ENCODE results near the gene SMG6.
"Not testable (repeated sequence)": the region's sequence is repeated elsewhere in the genome, so short reads cannot be mapped to it uniquely, and the experiment has no call there.

SMG6 gene

GRCh38 chr17:2264067-2264860 lies 39.3 kb downstream of the SMG6 start:
- no peak for FAIRE-seq

GRCh38 chr17:2263183-2264066 lies 40.2 kb downstream of the SMG6 start:
- DNase-seq (ENCODE audit: insufficient read length, low spot score) = no peak

More at GRCh38 chr17:2264067-2264860, 39.3 kb downstream of the SMG6 start:
- DNase-seq (ENCODE audit: insufficient read length, low spot score) = no peak

GRCh38 chr17:2262135-2262587 lies 41.4 kb downstream of the SMG6 start:
- peak; percentile 59 for FAIRE-seq

More at GRCh38 chr17:2263183-2264066, 40.2 kb downstream of the SMG6 start:
- FAIRE-seq = no peak

GRCh38 chr17:2259769-2260536 lies 43.6 kb downstream of the SMG6 start:
- DNase-seq (ENCODE audit: insufficient read length, low spot score) (no peak), FAIRE-seq (no peak)

More at GRCh38 chr17:2262135-2262587, 41.4 kb downstream of the SMG6 start:
- DNase-seq (ENCODE audit: insufficient read length, low spot score) = no peak

GRCh38 chr17:2258830-2259229 lies 44.8 kb downstream of the SMG6 start:
- FAIRE-seq = not testable (repeated sequence)

GRCh38 chr17:2253768-2254406 lies 49.7 kb downstream of the SMG6 start:
- FAIRE-seq (no peak), DNase-seq (ENCODE audit: insufficient read length, low spot score) (no peak)

More at GRCh38 chr17:2258830-2259229, 44.8 kb downstream of the SMG6 start:
- DNase-seq (ENCODE audit: insufficient read length, low spot score) = not testable (repeated sequence)

GRCh38 chr17:2253362-2253761 lies 50.2 kb downstream of the SMG6 start:
- DNase-seq (ENCODE audit: insufficient read length, low spot score) = no peak
- no peak for FAIRE-seq

GRCh38 chr17:2251098-2251497 lies 52.5 kb downstream of the SMG6 start:
- no peak for DNase-seq (ENCODE audit: insufficient read length, low spot score)

GRCh38 chr17:2250140-2251095 lies 53.2 kb downstream of the SMG6 start:
- FAIRE-seq (no peak), DNase-seq (ENCODE audit: insufficient read length, low spot score) (no peak)

More at GRCh38 chr17:2251098-2251497, 52.5 kb downstream of the SMG6 start:
- no peak for FAIRE-seq

GRCh38 chr17:2247005-2247404 lies 56.6 kb downstream of the SMG6 start:
- FAIRE-seq (no peak), DNase-seq (ENCODE audit: insufficient read length, low spot score) (no peak)

- FAIRE-seq (peak; percentile 98), DNase-seq (ENCODE audit: insufficient read length, low spot score) (peak; percentile 93)
Observed at GRCh38 chr17:2244545-2245525, 58.8 kb downstream of the SMG6 start.

- FAIRE-seq (no peak), DNase-seq (ENCODE audit: insufficient read length, low spot score) (no peak)
Observed at GRCh38 chr17:2243953-2244352, 59.6 kb downstream of the SMG6 start.

- FAIRE-seq = no peak
- no peak for DNase-seq (ENCODE audit: insufficient read length, low spot score)
Observed at GRCh38 chr17:2241823-2242222, 61.8 kb downstream of the SMG6 start.

- no peak for DNase-seq (ENCODE audit: insufficient read length, low spot score)
- peak; percentile 9 for FAIRE-seq
Observed at GRCh38 chr17:2240541-2240940, 63.0 kb downstream of the SMG6 start.

- FAIRE-seq = peak; percentile 42
Observed at GRCh38 chr17:2239882-2240430, 63.6 kb downstream of the SMG6 start.

GRCh38 chr17:2239170-2239551 lies 64.4 kb downstream of the SMG6 start:
- FAIRE-seq (no peak), DNase-seq (ENCODE audit: insufficient read length, low spot score) (no peak)

More at GRCh38 chr17:2239882-2240430, 63.6 kb downstream of the SMG6 start:
- DNase-seq (ENCODE audit: insufficient read length, low spot score) = peak; percentile 78

- no peak for DNase-seq (ENCODE audit: insufficient read length, low spot score)
- no peak for FAIRE-seq
Observed at GRCh38 chr17:2238432-2239169, 65.0 kb downstream of the SMG6 start.
